Adrenal gland (tissue), 19 donors: Measurements from ENCODE around the gene E4F1. TPM values are rescaled to one million over a fixed set of nuclear protein-coding genes. Genes with fewer than 3 reads are reported as not detected.

Source experiments
- DNase-seq, 7 donors: peaks; one replicate each; pipeline ENCODE4 v3.0.0-alpha.2; 2019 to 2020
- H3K27ac ChIP-seq, 5 donors: fragments of 200-600 bp; sonication (generic) in 4 of 5; 1 replicate in 3 of 5; 2 replicates in 2 of 5; pipeline versions ENCODE4 v1.5.1 to v1.8.0; 2016 to 2020; ENCODE audit warnings: mild to moderate bottlenecking in 1 of 5
- H3K27me3 ChIP-seq: fragments of 200-600 bp; 2 replicates; pipeline ENCODE4 v1.8.0; 2021
- H3K36me3 ChIP-seq, 2 donors: fragments of 200-600 bp; replicated peaks in 1 of 2; 1 replicate in 1 of 2; 2 replicates in 1 of 2; pipeline versions ENCODE4 v1.5.1 to v1.8.0; 2018 to 2022
- H3K4me1 ChIP-seq, 2 donors: fragments of 200-600 bp; replicated peaks in 1 of 2; 1 replicate in 1 of 2; 2 replicates in 1 of 2; pipeline versions ENCODE4 v1.5.1 to v1.8.0; 2018 to 2021
- H3K4me3 ChIP-seq, 4 donors: fragments of 200-600 bp; sonication (generic) in 3 of 4; one replicate each; pipeline ENCODE4 v1.5.1; 2016 to 2018
- H3K9me3 ChIP-seq, 3 donors: fragments of 200-600 bp; sonication (generic) in 1 of 3; replicated peaks in 1 of 3; 1 replicate in 2 of 3; 2 replicates in 1 of 3; pipeline versions ENCODE4 v1.5.1 to v1.8.0; 2016 to 2021
- POLR2A ChIP-seq, 2 donors: fragments of 450-650 bp; IDR thresholded peaks; one replicate each; pipeline ENCODE4 v1.6.1; 2017; ENCODE audit warnings: antibody characterized with exemption in 2 of 2, mild to moderate bottlenecking in 2 of 2, moderate library complexity in 1 of 2
- WGBS, 4 donors: extraction: QIAGEN DNeasy Blood & Tissue Kit in 2 of 4; methylation state at CpG; one replicate each; pipeline versions ENCODE4 v1.1.5 to v1.1.7; 2013 to 2017; 5-methylcytosine and 5-hydroxymethylcytosine counted together
- intact Hi-C, 2 donors: fragments of 100-400 bp; cut with DNase I; formaldehyde crosslinking; loops; one replicate each; pipeline versions ENCODE4 v1.14.1 to v1.15.0; 2022 to 2023
- long read RNA-seq, 10 donors: library from polyadenylated mRNA in 3 of 10; unstranded in 2 of 10; stranded (forward) in 1 of 10; transcript quantifications; one replicate each; pipeline ENCODE4 v2.0.0 and lab custom pipeline, GENCODE V29; 2021 to 2026
- polyA plus RNA-seq, 3 donors: library from polyadenylated mRNA; stranded (reverse); fragments of 200-250 nt in 2 of 3; fragments of 350-450 nt in 1 of 3; fragmentation: Illumina TruSeq in 1 of 3; extraction: RNeasy Lipid Tissue Mini Kit (QIAGEN cat#74804) in 1 of 3; gene quantifications; one replicate each; pipeline ENCODE4 v1.2.3, GENCODE V29; 2013 to 2014
- total RNA-seq, 9 donors: library from RNA; depleted of rRNA in 4 of 9; stranded (reverse); fragments of >200 nt in 4 of 9; fragments of 120-200 nt in 1 of 9; fragmentation: NEBNext Ultra II Directional in 1 of 9; extraction: Animal tissue kit (Norgen Biotek cat#: 25700) in 1 of 9; gene quantifications; one replicate each; pipeline versions ENCODE4 v1.1.0 to v1.2.4, GENCODE V29; 2013 to 2023
- TF ChIP-seq, protein P1 (sequence below), 6 experiments: fragments of 450-650 bp in 4 of 6; fragments of 200-600 bp in 2 of 6; sonication (generic) in 1 of 6; IDR thresholded peaks; 1 replicate in 5 of 6; 2 replicates in 1 of 6; pipeline versions ENCODE4 v1.5.1 to v1.8.0; 2016 to 2021; ENCODE audit warnings: antibody characterized with exemption in 6 of 6, mild to moderate bottlenecking in 2 of 6, moderate library complexity in 1 of 6
- donor health status: healthy with polysubstance abuse.
- donor health status: Bipolar disorder and iron deficiency.
- donor health status: DM: yes; HTN: yes; CAD: no.
- donor health status: DM: no; HTN: no; CAD: no.
- donor health status: DM: no; HTN: no; CAD: no.
- donor health status: DM: yes; HTN: yes; CAD: no.

Gene E4F1, protein sequence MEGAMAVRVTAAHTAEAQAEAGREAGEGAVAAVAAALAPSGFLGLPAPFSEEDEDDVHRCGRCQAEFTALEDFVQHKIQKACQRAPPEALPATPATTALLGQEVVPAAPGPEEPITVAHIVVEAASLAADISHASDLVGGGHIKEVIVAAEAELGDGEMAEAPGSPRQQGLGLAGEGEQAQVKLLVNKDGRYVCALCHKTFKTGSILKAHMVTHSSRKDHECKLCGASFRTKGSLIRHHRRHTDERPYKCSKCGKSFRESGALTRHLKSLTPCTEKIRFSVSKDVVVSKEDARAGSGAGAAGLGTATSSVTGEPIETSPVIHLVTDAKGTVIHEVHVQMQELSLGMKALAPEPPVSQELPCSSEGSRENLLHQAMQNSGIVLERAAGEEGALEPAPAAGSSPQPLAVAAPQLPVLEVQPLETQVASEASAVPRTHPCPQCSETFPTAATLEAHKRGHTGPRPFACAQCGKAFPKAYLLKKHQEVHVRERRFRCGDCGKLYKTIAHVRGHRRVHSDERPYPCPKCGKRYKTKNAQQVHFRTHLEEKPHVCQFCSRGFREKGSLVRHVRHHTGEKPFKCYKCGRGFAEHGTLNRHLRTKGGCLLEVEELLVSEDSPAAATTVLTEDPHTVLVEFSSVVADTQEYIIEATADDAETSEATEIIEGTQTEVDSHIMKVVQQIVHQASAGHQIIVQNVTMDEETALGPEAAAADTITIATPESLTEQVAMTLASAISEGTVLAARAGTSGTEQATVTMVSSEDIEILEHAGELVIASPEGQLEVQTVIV
- 10 to 100 TPM; 18.6 to 37.4 (median 25.4) TPM for total RNA-seq
- polyA plus RNA-seq, result 100 to 1,000 TPM in 1 of 3 donors, 10 to 100 TPM in 1, 1 to 10 TPM in 1; 2.9 to 121 (median 80.0) TPM
- long read RNA-seq, donor 1, partial matches to known transcripts, result 5 of 7 reads
- long read RNA-seq, donor 1, other reads (novel, unspliced or antisense), result 0 of 7 reads
- long read RNA-seq, donor 2, result 0 reads
- long read RNA-seq, donor 3, result 0 reads
- long read RNA-seq, donor 4, partial matches to known transcripts, result 0 of 5 reads
- long read RNA-seq, donor 4, other reads (novel, unspliced or antisense), result 1 of 5 reads
- long read RNA-seq, donor 5, transcript E4F1-201 (14 exons, 2,573 nt), result major isoform, 55 of 102 reads
- long read RNA-seq, donor 5, partial matches to known transcripts, result 7 of 102 reads
- long read RNA-seq, donor 5, other reads (novel, unspliced or antisense), result 40 of 102 reads
- long read RNA-seq, donor 6, transcript E4F1-201 (14 exons, 2,573 nt), result major isoform, 6 of 11 reads
- long read RNA-seq, donor 6, partial matches to known transcripts, result 1 of 11 reads
- long read RNA-seq, donor 6, other reads (novel, unspliced or antisense), result 4 of 11 reads
- long read RNA-seq, donor 7, partial matches to known transcripts, result 0 of 1 reads
- long read RNA-seq, donor 7, other reads (novel, unspliced or antisense), result 0 of 1 reads
- long read RNA-seq, donor 8, partial matches to known transcripts, result 0 of 3 reads
- long read RNA-seq, donor 8, other reads (novel, unspliced or antisense), result 0 of 3 reads
- long read RNA-seq, donor 9, result 0 reads
- long read RNA-seq, donor 10, partial matches to known transcripts, result 0 of 2 reads
- long read RNA-seq, donor 10, other reads (novel, unspliced or antisense), result 0 of 2 reads

DNA sequence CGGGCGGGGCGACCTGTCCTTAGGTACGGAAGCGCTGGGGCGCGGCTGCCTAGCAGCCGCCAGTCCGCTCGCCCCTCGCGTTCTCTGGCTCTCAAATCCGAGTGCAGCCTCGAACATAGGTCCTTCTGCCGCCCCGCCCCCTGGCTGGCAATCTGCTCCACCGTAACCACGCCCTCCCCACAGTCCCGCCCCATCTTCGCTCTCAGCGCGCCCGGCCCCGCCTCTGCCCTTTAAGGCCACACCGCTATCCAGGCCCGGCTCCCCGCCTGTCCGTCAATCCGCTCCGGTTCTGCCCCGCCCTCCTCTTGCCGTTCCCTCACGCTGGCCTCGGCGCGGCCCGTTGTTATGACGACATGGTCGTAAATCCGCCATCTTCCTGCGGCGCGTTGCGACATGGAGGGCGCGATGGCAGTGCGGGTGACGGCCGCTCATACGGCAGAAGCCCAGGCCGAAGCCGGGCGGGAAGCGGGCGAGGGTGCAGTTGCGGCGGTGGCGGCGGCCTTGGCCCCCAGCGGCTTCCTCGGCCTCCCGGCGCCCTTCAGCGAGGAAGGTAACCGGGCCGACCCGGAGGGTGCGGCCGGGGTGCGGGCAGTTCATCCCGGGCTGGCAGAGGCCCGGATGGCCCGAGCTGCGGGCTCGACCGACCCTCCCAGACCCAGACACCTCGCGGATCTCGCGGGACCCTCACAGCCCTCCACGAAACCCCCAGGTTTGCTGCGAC, at the start of gene E4F1:
Gene E4F1, plus strand, starts transcription at position 371 of the 721 bp plus-strand sequence. Its CDS starts 23 bp downstream, at position 394.
- Histone ChIP-seq H3K4me3 (peak within 1 kb of the TSS; percentile 30 to 80 (median 71)), H3K36me3 (peaks cover 0 to 2% of the 10 kb centered on the region in 2 donors), H3K27ac (peak within 1 kb of the TSS in 4 of 5 donors; percentile 74 to 87 (median 79)), H3K4me1 (peaks cover 18 to 26% of the 10 kb centered on the region in 2 donors), H3K9me3 (no peaks in the 10 kb centered on the region), H3K27me3 (no peaks in the 10 kb centered on the region)
- intact Hi-C loops, result no loop called here
- peak; percentile 99 to 100 (median 100) for DNase-seq
- 0 to 2% (median 0%) methylated on average over 9 to 82 of the region's 82 CpGs for WGBS, 4 donors
- TF ChIP-seq, protein P1, sequence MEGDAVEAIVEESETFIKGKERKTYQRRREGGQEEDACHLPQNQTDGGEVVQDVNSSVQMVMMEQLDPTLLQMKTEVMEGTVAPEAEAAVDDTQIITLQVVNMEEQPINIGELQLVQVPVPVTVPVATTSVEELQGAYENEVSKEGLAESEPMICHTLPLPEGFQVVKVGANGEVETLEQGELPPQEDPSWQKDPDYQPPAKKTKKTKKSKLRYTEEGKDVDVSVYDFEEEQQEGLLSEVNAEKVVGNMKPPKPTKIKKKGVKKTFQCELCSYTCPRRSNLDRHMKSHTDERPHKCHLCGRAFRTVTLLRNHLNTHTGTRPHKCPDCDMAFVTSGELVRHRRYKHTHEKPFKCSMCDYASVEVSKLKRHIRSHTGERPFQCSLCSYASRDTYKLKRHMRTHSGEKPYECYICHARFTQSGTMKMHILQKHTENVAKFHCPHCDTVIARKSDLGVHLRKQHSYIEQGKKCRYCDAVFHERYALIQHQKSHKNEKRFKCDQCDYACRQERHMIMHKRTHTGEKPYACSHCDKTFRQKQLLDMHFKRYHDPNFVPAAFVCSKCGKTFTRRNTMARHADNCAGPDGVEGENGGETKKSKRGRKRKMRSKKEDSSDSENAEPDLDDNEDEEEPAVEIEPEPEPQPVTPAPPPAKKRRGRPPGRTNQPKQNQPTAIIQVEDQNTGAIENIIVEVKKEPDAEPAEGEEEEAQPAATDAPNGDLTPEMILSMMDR (IDR thresholded peaks at IDR 0.05), result peak in 1 of 6 experiments; percentile 15
- TF ChIP-seq POLR2A (IDR thresholded peaks at IDR 0.05), result peak; percentile 93 to 94

- intact Hi-C loops, result no loop called here
- H3K9me3 ChIP-seq, result no peaks in the 10 kb centered on the region
- H3K27me3 ChIP-seq, result no peaks in the 10 kb centered on the region
- TF ChIP-seq, protein P1 (IDR thresholded peaks at IDR 0.05), result no peak
- no peak for TF ChIP-seq POLR2A (IDR thresholded peaks at IDR 0.05)
- no peak for DNase-seq
- no peak overlapping the region for H3K4me3 ChIP-seq
- H3K36me3 ChIP-seq, result peaks cover 0 to 64% of the 10 kb centered on the region in 2 donors
- 87 to 98% methylated on average over 4 of the region's 4 CpGs; no CpG with 5 or more reads in 2 of the 4 donors for WGBS, 4 donors
- H3K27ac ChIP-seq, result peak overlapping the region in 1 of 5 donors; percentile 57
- peaks cover 0 to 6% of the 10 kb centered on the region in 2 donors for H3K4me1 ChIP-seq
These were observed 49.5 kb upstream of the E4F1 start for GRCh38 chr16:2173916-2174315.

- Histone ChIP-seq H3K4me1 (peaks cover 0 to 6% of the 10 kb centered on the region in 2 donors), H3K36me3 (peaks cover 0 to 64% of the 10 kb centered on the region in 2 donors), H3K9me3 (no peaks in the 10 kb centered on the region), H3K27me3 (no peaks in the 10 kb centered on the region), H3K27ac (peak overlapping the region in 1 of 5 donors; percentile 57), H3K4me3 (no peak overlapping the region)
- intact Hi-C loops, result no loop called here
- 66 to 79% (median 71%) methylated on average over 7 to 21 of the region's 21 CpGs for WGBS, 4 donors
- peak; percentile 67 to 89 (median 77) for DNase-seq
- TF ChIP-seq, protein P1 (IDR thresholded peaks at IDR 0.05), result no peak
- no peak for TF ChIP-seq POLR2A (IDR thresholded peaks at IDR 0.05)
These were observed 48.8 kb upstream of the E4F1 start for GRCh38 chr16:2174396-2175131.
